Measurements from ENCODE around the gene HBA2. TPM values are rescaled to one million over a fixed set of nuclear protein-coding genes. Genes with fewer than 3 reads are reported as not detected.
"Not testable (repeated sequence)": the region's sequence is repeated elsewhere in the genome, so short reads cannot be mapped to it uniquely, and the experiment has no call there.

The HBA2 gene
- total and polyA plus RNA-seq, 2 experiments from 2014 or later, result 1.9 to 7.8 TPM

DNA sequence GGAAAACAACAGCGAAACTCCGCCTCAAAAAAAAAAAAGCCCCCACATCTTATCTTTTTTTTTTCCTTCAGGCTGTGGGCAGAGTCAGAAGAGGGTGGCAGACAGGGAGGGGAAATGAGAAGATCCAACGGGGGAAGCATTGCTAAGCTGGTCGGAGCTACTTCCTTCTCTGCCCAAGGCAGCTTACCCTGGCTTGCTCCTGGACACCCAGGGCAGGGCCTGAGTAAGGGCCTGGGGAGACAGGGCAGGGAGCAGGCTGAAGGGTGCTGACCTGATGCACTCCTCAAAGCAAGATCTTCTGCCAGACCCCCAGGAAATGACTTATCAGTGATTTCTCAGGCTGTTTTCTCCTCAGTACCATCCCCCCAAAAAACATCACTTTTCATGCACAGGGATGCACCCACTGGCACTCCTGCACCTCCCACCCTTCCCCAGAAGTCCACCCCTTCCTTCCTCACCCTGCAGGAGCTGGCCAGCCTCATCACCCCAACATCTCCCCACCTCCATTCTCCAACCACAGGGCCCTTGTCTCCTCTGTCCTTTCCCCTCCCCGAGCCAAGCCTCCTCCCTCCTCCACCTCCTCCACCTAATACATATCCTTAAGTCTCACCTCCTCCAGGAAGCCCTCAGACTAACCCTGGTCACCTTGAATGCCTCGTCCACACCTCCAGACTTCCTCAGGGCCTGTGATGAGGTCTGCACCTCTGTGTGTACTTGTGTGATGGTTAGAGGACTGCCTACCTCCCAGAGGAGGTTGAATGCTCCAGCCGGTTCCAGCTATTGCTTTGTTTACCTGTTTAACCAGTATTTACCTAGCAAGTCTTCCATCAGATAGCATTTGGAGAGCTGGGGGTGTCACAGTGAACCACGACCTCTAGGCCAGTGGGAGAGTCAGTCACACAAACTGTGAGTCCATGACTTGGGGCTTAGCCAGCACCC is 2.6 kb downstream of the HBA2 start:
- no peak for ATAC-seq
- Histone ChIP-seq H4K20me1 (replicated peaks; ENCODE audit: insufficient read depth) (peaks cover 8% of the 10 kb centered on the region), H2AFZ (no peak overlapping the region), H3K79me2 (replicated peaks; ENCODE audit: insufficient read depth) (no peaks in the 10 kb centered on the region), H3K4me2 (peak overlapping the region; percentile 14; the same call in 1 of the 2 replicates), H3K9me2 (ENCODE audit: insufficient read depth) (no peaks in the 10 kb centered on the region), H3F3A (replicated peaks; ENCODE audit: low read depth) (peaks cover 11% of the 10 kb centered on the region; the same call in 1 of the 2 replicates), H3K27me3 (ENCODE audit: insufficient read depth) (peaks cover 87% of the 10 kb centered on the region), H3K4me3 (peak overlapping the region; percentile 48; the same call in 1 of the 2 replicates), H3K27ac (ENCODE audit: low read depth) (no peak overlapping the region), H3K36me3 (ENCODE audit: insufficient read depth) (no peaks in the 10 kb centered on the region), H3K4me1 (ENCODE audit: insufficient read depth) (peaks cover 16% of the 10 kb centered on the region)
- Mint-ChIP-seq H3K4me1 (peaks cover 21% of the 10 kb centered on the region), H3K9me3 (no peaks in the 10 kb centered on the region; the same call in 2 of the 3 replicates), H3K36me3 (ENCODE audit: low read depth) (no peaks in the 10 kb centered on the region; the same call in 2 of the 3 replicates), H3K4me3 (peak overlapping the region; percentile 44; the same call in 1 of the 3 replicates), H3K27me3 (ENCODE audit: insufficient read depth, low read depth, poor library complexity) (peaks cover 80% of the 10 kb centered on the region), H3K27ac (no peak overlapping the region)
- TF ChIP-seq STAT1 (IDR thresholded peaks at IDR 0.05; ENCODE audit: unreplicated experiment) (no peak), ZNF114 (CRISPR knock-in tag; IDR thresholded peaks at IDR 0.05) (no peak), EZH2 (IDR thresholded peaks at IDR 0.05; ENCODE audit: low read depth, unreplicated experiment) (peak; percentile 70)
- no peak for DNase-seq (ENCODE audit: low spot score)

DNA sequence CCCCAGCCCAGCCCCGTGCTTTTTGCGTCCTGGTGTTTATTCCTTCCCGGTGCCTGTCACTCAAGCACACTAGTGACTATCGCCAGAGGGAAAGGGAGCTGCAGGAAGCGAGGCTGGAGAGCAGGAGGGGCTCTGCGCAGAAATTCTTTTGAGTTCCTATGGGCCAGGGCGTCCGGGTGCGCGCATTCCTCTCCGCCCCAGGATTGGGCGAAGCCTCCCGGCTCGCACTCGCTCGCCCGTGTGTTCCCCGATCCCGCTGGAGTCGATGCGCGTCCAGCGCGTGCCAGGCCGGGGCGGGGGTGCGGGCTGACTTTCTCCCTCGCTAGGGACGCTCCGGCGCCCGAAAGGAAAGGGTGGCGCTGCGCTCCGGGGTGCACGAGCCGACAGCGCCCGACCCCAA is 3.3 kb downstream of the HBA2 start:
- H3K27me3 Mint-ChIP-seq (ENCODE audit: insufficient read depth, low read depth, poor library complexity), result peaks cover 76% of the 10 kb centered on the region

DNA sequence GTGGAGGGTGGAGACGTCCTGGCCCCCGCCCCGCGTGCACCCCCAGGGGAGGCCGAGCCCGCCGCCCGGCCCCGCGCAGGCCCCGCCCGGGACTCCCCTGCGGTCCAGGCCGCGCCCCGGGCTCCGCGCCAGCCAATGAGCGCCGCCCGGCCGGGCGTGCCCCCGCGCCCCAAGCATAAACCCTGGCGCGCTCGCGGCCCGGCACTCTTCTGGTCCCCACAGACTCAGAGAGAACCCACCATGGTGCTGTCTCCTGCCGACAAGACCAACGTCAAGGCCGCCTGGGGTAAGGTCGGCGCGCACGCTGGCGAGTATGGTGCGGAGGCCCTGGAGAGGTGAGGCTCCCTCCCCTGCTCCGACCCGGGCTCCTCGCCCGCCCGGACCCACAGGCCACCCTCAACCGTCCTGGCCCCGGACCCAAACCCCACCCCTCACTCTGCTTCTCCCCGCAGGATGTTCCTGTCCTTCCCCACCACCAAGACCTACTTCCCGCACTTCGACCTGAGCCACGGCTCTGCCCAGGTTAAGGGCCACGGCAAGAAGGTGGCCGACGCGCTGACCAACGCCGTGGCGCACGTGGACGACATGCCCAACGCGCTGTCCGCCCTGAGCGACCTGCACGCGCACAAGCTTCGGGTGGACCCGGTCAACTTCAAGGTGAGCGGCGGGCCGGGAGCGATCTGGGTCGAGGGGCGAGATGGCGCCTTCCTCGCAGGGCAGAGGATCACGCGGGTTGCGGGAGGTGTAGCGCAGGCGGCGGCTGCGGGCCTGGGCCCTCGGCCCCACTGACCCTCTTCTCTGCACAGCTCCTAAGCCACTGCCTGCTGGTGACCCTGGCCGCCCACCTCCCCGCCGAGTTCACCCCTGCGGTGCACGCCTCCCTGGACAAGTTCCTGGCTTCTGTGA is 4.1 kb downstream of the HBA2 start, which contains the start of gene HBA1:
HBA1 (plus strand) TSS at position 204 of the 906 bp plus-strand sequence; CDS start at position 241, 37 bp downstream.
- H4K20me1 ChIP-seq (replicated peaks; ENCODE audit: insufficient read depth); H2AFZ ChIP-seq; DNase-seq (ENCODE audit: low spot score); H3K9me3 Mint-ChIP-seq; H3K27ac ChIP-seq (ENCODE audit: low read depth); H3K79me2 ChIP-seq (replicated peaks; ENCODE audit: insufficient read depth); H3K9me2 ChIP-seq (ENCODE audit: insufficient read depth); H3K27ac Mint-ChIP-seq; H3K36me3 Mint-ChIP-seq (ENCODE audit: low read depth); H3K36me3 ChIP-seq (ENCODE audit: insufficient read depth): not testable (repeated sequence)
- Histone ChIP-seq H3K4me2 (peak within 1 kb of the TSS; percentile 67; the same call in 1 of the 2 replicates), H3K27me3 (ENCODE audit: insufficient read depth) (peaks cover 83% of the 10 kb centered on the region), H3F3A (replicated peaks; ENCODE audit: low read depth) (peaks cover 13% of the 10 kb centered on the region; the same call in 1 of the 2 replicates), H3K4me3 (peak within 1 kb of the TSS; percentile 48; the same call in 1 of the 2 replicates), H3K4me1 (ENCODE audit: insufficient read depth) (peaks cover 13% of the 10 kb centered on the region; the same call in 1 of the 2 replicates)
- H3K4me3 Mint-ChIP-seq, result peak within 1 kb of the TSS; percentile 65
- ATAC-seq, result peak; percentile 33
- H3K4me1 Mint-ChIP-seq, result peaks cover 16% of the 10 kb centered on the region
- peaks cover 73% of the 10 kb centered on the region for H3K27me3 Mint-ChIP-seq (ENCODE audit: insufficient read depth, low read depth, poor library complexity)

More for the DNA sequence above, 3.3 kb downstream of the HBA2 start:
- not testable (repeated sequence) for H3K36me3 Mint-ChIP-seq (ENCODE audit: low read depth); H3K36me3 ChIP-seq (ENCODE audit: insufficient read depth); H2AFZ ChIP-seq; H4K20me1 ChIP-seq (replicated peaks; ENCODE audit: insufficient read depth); DNase-seq (ENCODE audit: low spot score); H3K27ac ChIP-seq (ENCODE audit: low read depth); H3K9me2 ChIP-seq (ENCODE audit: insufficient read depth); H3K9me3 Mint-ChIP-seq; H3K27ac Mint-ChIP-seq; H3K79me2 ChIP-seq (replicated peaks; ENCODE audit: insufficient read depth)
- TF ChIP-seq EZH2 (IDR thresholded peaks at IDR 0.05; ENCODE audit: low read depth, unreplicated experiment), result peak; percentile 16
- Histone ChIP-seq H3K4me2 (peak overlapping the region; percentile 67; the same call in 1 of the 2 replicates), H3K4me1 (ENCODE audit: insufficient read depth) (peaks cover 13% of the 10 kb centered on the region; the same call in 1 of the 2 replicates), H3K27me3 (ENCODE audit: insufficient read depth) (peaks cover 87% of the 10 kb centered on the region), H3F3A (replicated peaks; ENCODE audit: low read depth) (peaks cover 11% of the 10 kb centered on the region; the same call in 1 of the 2 replicates), H3K4me3 (peak overlapping the region; percentile 48; the same call in 1 of the 2 replicates)
- peaks cover 16% of the 10 kb centered on the region for H3K4me1 Mint-ChIP-seq
- ATAC-seq, result peak; percentile 20
- peak overlapping the region; percentile 65 for H3K4me3 Mint-ChIP-seq
